GM12864 (cell line): ENCODE results near the gene PRMT7.
"Not testable (repeated sequence)": the region's sequence is repeated elsewhere in the genome, so short reads cannot be mapped to it uniquely, and the experiment has no call there.

Source experiments
- DNase-seq: peaks from one replicate; pipeline ENCODE4 v3.0.0-alpha.2; 2011; ENCODE audit warnings: low read depth
- H3K4me3 ChIP-seq: 2 replicates; pipeline ENCODE4 v1.5.1; 2011; ENCODE audit warnings: mild to moderate bottlenecking, low read depth, low read length, control low read depth
- TF ChIP-seq, protein P1 (sequence below): IDR thresholded peaks from 2 replicates; pipeline ENCODE4 v1.5.1; 2011; ENCODE audit warnings: low read depth, mild to moderate bottlenecking, moderate library complexity, low read length, control low read depth, inconsistent platforms; ENCODE audit errors: missing control alignments

PRMT7 gene

DNA sequence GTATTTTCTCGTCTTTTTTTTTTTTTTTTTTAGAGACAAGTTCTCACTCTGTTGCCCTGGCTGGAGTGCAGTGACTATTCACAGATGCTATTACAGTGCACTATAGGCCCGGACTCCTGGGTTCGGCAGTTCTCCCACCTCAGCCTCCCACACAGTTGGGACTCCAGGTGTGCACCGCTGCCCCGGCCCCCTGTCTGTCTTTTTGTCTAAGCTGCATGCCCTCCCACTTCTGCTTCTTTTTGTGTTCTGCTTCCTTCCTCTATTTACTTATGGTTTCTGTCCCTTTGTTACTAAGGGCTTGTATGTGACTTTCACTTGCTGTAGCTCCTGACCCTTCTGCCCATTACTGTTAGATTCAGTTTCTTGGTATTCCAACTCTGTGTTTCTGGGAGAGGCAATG, 26.0 kb upstream of the PRMT7 start:
- DNase-seq, result peak; percentile 72
- TF ChIP-seq, protein P1, sequence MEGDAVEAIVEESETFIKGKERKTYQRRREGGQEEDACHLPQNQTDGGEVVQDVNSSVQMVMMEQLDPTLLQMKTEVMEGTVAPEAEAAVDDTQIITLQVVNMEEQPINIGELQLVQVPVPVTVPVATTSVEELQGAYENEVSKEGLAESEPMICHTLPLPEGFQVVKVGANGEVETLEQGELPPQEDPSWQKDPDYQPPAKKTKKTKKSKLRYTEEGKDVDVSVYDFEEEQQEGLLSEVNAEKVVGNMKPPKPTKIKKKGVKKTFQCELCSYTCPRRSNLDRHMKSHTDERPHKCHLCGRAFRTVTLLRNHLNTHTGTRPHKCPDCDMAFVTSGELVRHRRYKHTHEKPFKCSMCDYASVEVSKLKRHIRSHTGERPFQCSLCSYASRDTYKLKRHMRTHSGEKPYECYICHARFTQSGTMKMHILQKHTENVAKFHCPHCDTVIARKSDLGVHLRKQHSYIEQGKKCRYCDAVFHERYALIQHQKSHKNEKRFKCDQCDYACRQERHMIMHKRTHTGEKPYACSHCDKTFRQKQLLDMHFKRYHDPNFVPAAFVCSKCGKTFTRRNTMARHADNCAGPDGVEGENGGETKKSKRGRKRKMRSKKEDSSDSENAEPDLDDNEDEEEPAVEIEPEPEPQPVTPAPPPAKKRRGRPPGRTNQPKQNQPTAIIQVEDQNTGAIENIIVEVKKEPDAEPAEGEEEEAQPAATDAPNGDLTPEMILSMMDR, result no peak
- peak overlapping the region; percentile 8; the same call in 1 of the 2 replicates for H3K4me3 ChIP-seq

DNA sequence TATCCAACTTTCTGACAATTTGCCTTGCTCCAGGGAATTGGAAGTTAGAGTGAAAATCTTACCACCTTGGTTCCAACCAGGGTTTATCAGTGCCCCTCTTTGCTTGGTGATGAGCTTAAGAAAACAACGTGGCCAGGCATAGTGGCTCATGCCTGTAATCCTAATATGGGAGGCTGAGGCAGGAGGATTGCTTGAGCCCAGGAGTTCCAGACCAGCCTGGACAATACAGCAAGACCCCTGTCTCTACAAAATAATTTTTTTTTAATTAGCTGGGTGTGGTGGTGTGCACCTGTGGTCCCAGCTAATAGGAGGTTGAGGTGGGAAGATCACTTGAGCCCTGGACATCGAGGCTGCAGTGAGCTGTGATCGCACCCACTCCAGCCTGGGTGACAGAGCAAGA, 25.1 kb upstream of the PRMT7 start:
- H3K4me3 ChIP-seq, result peak overlapping the region; percentile 8; the same call in 1 of the 2 replicates

GRCh38 chr16:68286153-68287074, 24.4 kb upstream of the PRMT7 start:
- H3K4me3 ChIP-seq, result no peak overlapping the region; the same call in 1 of the 2 replicates
- TF ChIP-seq, protein P1, result no peak
- DNase-seq, result peak; percentile 59

More for the DNA sequence above, 25.1 kb upstream of the PRMT7 start:
- TF ChIP-seq, protein P1, result no peak
- DNase-seq, result no peak

DNA sequence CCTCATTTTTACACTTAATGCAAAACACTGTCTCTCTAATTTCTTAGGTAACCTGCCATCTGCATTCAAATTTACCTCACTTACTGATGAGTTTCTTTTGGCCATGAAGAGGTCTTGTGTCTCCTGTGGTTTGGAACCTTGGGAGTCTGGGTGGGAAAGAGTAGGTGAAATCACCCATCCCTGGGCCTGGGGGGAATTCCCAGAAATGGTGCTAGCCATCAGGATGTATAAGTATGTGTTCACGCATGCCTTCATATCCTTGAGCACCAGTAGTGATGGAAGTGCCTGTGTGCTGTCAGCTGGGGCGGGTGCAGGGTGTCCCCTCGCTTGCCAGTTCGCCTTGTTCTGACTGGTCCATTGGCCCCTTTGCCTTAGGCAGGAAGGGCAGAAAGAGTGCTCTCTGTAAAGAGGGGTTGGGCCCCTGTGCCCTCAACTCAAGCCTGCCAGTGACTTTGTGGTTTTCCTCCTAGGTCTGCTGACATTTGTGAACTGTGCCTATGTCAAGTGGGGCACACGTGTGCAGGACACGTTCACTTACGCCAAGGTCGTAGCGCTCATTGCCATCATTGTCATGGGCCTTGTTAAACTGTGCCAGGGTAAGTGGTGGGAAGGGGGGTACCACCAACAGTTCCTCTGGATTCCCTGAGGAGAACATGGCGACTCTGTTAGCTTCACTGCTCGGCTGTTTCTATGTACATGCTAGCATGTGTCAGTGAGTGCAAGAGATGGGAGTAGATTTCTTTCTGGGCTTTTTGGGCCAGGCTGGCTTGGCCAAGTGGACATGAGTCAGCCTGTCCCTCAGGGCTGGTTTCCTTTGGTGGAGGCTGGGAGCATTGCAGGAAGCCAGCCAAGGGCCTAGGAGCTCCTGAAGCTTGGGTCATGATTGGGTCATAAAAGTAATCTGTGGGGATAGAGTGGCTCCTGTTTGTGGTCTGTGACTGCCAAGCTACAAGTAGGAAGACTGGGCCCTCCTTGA, 23.3 kb upstream of the PRMT7 start:
- no peak for DNase-seq
- H3K4me3 ChIP-seq, result no peak overlapping the region
- TF ChIP-seq, protein P1, result no peak

- TF ChIP-seq, protein P1, result no peak
- DNase-seq, result no peak
- no peak overlapping the region for H3K4me3 ChIP-seq
Observed at GRCh38 chr16:68288252-68288650, 22.6 kb upstream of the PRMT7 start.

DNA sequence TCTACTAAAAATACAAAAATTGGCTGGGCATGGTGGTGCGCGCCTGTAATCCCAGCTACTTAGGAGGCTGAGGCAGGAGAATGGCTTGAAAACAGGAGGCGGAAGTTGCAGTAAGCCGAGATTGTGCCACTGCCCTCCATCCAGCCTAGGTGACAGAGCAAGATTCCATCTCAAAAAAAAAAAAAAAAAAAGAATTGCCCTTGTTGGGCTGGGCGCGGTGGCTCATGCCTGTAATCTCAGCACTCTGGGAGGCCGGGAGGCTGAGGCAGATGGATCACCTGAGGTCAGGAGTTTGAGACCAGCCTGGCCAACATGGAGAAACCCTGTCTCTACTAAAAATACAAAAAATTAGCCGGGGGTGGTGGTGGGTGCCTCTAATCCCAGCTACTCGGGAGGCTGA, 22.0 kb upstream of the PRMT7 start:
- not testable (repeated sequence) for H3K4me3 ChIP-seq, DNase-seq

GRCh38 chr16:68289202-68289601, 21.6 kb upstream of the PRMT7 start:
- DNase-seq, result no peak
- no peak overlapping the region for H3K4me3 ChIP-seq
- TF ChIP-seq, protein P1, result no peak
